Cardiac fibroblast (primary cell): Measurements from ENCODE around the gene HOXC6.

Experiments
- DNase-seq, 2 donors: peaks; one replicate each; pipeline versions ENCODE4 v3.0.0 to v3.0.0-alpha.2; 2010; ENCODE audit warnings: low read depth in 2 of 2
- H3K4me3 ChIP-seq, 2 donors: replicated peaks in 1 of 2; 1 replicate in 1 of 2; 2 replicates in 1 of 2; pipeline ENCODE4 v1.5.1; 2011; ENCODE audit warnings: low read depth in 2 of 2, low read length in 2 of 2, mild to moderate bottlenecking in 2 of 2, moderate library complexity in 1 of 2
- TF ChIP-seq, protein P1 (sequence below): IDR thresholded peaks from one replicate; pipeline ENCODE4 v1.5.1; 2011; ENCODE audit warnings: low read depth, mild to moderate bottlenecking, low read length, inconsistent platforms

Gene HOXC6

DNA sequence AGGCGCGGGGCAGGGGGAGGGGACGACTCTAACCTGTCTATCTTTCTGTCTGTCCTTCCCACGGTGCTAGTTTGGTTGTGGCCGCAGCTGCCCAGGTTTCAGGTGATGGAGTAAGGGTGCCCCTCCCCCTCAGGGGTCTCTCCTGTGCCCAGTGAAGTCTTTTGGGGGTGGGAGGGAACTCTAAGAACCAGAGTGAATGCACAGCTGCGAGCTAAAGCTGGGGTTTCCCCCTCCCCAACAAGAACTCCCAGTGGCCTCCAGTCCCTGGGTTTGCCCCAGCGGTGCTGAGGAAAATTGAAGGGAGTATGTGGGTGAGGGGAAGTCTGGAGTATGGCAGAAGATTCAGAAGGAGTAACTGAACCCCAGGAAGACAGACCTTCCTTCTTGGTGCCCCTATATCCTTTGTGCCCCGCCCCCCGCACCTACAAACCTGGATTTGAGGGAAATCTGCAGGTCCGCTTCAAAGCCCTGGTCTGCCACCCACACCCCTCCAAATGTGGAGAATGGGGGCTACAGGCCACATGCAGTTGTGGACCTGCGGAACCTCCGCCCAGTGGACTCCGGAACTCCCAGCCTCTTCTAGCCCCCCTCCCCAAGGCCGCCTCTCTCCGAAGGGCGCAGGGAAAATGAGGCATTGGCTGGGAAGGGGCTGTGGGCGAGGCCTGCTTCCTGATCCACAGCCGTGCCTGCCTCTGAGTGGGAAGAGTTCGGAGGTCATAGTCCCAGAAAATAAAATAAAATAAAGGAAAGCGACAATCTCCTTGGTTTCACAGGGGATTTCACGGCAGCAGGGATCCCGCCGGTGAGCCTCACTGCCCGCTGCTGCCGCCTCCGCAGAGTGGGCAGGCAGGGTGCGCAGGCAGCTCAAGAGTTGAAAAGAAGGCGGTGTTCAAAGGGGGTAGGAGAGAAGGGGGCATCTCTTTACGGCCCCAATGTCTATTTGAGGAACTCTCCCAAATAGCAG lies 31.7 kb upstream of the HOXC6 start:
- no peak for DNase-seq
- H3K4me3 ChIP-seq, result peak overlapping the region in 1 of 2 donors; percentile 33
- TF ChIP-seq, protein P1, sequence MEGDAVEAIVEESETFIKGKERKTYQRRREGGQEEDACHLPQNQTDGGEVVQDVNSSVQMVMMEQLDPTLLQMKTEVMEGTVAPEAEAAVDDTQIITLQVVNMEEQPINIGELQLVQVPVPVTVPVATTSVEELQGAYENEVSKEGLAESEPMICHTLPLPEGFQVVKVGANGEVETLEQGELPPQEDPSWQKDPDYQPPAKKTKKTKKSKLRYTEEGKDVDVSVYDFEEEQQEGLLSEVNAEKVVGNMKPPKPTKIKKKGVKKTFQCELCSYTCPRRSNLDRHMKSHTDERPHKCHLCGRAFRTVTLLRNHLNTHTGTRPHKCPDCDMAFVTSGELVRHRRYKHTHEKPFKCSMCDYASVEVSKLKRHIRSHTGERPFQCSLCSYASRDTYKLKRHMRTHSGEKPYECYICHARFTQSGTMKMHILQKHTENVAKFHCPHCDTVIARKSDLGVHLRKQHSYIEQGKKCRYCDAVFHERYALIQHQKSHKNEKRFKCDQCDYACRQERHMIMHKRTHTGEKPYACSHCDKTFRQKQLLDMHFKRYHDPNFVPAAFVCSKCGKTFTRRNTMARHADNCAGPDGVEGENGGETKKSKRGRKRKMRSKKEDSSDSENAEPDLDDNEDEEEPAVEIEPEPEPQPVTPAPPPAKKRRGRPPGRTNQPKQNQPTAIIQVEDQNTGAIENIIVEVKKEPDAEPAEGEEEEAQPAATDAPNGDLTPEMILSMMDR, result no peak

DNA sequence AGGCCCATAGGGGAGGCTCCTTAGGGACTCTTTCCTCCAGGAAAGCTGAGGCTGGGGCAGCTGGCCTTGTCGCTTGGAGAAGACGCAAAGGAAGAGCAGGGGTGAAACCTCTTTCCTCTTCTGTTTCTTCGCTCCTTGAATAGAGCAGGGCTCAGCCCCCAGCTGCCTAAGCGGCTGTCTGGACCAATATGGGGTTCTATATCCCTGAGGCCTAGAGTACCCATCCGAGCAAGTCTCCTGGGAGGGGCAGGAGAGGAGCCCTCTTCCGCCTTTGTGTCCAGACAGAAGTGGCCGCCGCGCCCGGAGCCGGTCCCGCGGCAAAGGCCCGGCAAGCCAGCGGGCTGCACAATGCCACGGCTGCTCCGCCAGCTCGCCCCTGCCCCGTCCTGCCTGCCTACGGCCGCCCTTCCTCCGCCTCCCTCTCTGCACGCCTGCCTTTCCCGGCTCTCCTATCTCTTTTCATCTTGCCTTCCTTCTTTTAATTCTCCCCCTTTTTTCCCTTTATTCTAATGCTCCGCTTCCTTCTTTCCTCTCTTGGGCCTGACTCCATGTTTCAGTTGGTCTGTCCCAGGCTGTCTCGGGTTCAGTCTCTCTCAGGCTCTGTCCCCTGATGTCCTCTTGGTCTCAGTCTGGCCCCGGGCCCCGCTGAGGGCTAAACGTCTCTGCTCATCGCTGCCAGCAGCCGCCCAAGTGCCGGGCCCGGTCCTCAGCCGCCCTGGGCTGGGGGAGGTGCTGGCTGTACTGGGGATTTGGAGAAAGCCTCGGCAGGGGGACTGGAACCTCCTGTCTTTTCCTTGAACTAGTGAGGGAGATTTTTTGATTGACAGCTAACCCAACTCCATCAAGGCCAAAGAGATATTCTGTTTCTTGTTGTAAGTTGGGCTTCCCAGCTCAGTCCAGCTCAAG lies 30.8 kb upstream of the HOXC6 start:
- no peak for DNase-seq
- TF ChIP-seq, protein P1, result no peak
- no peak overlapping the region for H3K4me3 ChIP-seq

DNA sequence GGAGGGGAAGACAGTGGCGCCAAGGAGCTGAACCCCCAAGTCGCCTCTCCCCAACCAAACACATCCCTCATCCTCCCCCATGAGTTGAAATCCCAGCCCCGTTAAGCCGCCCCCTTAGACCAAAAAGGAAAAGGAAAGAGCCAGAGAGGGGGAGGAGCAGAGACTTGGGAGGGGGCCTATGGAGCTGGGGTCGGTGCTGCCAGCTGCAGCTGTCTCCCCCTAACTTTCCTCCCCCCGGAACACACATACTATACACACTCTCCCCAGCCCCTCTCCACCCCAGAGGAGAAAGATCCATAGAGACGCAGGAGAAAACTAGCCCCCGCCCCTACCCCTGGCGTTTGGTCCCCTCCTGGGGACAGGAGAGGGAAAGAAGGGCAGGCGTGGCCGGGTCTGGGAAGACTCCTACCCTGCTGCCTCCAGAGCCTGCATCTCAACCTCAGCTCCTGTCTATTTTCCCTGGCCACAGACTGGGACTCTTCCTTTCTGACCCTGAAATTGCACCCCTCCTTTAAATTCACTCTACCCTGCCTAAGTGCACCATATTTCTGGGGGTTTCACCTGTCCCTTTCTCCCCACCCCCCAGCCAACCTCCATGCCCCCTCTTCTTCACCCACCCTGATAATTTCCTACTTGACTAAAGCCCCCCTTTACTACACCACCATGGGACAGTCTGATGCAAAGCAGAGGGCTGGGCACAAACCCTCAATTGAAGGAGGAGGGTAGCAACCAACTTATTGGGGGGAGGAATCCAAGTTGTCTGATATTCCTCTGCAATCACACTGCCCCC lies 29.9 kb upstream of the HOXC6 start:
- H3K4me3 ChIP-seq, result no peak overlapping the region
- TF ChIP-seq, protein P1, result no peak
- DNase-seq, result no peak

DNA sequence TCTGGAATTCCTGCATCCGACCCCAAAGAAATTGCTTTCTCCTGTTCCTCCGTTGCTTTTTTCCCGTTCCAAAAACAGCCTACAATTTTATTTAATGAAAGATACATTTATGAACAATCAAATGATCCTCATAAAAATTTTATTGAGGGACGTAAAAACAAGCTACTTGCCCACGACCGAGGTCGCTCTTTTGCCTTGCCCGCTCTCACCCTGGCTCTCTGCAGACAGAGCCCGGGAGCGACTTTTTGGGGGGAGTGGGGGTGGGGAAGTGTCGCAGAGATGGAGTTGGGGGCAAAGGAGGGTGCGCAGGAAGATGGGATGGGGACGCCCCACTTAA lies 29.4 kb upstream of the HOXC6 start:
- TF ChIP-seq, protein P1, result no peak
- no peak for DNase-seq
- no peak overlapping the region for H3K4me3 ChIP-seq

DNA sequence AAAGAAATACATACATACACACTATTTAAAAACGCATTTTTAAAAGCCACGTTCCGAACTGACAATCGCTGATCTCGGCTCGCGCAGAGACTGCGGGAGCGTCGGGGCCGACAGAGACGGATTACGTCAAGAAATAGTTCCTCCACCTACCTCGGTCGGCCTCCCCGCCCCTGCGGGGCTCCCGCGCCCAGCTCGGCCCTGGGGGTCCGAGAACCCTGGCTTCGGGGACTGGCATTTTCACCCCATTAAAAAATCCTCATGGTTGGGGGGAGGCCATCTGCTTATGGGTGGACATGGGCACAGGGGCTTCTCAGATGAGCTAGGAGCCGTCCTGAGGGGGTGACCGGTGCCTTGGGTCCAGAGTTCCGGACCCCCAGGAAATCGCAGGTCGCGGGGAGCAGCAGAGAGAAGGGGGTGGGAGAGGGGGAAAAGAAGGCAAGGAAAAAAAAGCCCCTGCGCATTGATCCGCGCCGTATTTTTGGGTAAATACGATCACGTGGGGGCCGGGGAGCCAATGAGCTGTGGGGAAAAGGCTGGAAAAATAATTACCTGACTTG lies 28.6 kb upstream of the HOXC6 start:
- peak in 1 of 2 donors; percentile 32 for DNase-seq
- H3K4me3 ChIP-seq, result no peak overlapping the region

More for the DNA sequence above, 28.6 kb upstream of the HOXC6 start:
- TF ChIP-seq, protein P1, result no peak
